ENCODE measurements around the gene PGA3.
"Not testable (repeated sequence)": the region's sequence is repeated elsewhere in the genome, so short reads cannot be mapped to it uniquely, and the experiment has no call there.

The PGA3 gene

DNA sequence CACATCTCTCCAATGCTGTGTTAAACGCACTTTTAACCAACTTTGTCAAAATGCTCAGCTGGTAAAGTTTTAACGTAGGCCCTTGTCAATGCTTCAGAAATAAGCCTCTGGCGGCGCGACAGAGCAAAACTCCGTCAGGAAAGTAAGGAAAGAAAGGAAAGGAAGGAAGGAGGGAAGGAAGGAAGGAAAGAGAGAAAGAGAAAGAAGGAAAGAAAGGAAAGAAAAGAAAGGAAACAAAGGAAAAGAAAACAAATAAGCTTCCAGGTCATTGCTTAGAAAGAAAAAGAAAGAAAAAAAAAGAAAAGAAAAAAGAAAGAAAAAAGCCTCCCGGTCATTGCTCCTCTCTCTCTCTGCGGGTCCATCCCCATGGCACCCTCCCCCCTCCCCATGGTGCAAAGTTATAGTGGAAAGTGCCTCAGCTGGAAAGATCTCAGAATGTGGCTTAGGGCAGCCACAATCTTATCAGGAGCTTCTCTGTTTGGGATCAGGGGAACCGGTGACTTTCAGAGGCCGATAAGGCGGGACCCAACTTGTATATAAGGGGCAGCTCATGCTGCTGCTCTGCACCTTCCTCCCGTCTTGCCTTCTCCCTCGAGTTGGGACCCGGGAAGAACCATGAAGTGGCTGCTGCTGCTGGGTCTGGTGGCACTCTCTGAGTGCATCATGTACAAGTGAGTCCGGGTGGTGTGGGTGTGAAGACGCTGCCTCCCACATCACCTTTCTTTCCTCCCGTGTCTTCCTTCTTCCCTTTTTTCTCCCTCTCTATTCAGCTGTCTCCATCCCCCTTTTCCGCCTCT lies at the start of gene PGA3:
PGA3 (plus strand) TSS at position 566 of the 797 bp plus-strand sequence; CDS start at position 616, 50 bp downstream.
- not testable (repeated sequence) for DNase-seq

DNA sequence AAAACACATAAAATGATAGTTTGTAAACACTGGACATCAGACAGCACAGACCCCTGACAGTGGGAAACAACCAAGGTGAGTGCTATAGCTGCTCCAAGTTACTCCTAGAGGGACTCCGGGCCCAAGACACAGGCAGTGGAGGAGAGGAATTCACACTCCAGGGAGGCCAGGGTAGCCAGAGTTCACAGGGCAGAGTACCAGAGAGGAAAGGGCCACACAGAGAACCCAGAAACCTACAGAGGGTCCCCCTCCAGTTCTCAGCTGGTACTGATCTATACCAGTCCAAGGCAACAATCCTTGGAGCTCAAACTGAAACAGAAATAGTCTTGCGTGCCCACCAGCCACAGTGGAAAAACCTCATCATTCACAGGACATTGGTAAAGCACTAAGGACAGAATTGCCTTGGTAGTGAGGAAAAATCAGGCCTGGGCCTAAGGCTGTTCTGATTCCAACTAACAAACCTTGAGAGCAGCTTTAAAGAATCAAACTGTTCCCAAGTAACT lies 49.7 kb upstream of the PGA3 start:
- no peak for DNase-seq

DNA sequence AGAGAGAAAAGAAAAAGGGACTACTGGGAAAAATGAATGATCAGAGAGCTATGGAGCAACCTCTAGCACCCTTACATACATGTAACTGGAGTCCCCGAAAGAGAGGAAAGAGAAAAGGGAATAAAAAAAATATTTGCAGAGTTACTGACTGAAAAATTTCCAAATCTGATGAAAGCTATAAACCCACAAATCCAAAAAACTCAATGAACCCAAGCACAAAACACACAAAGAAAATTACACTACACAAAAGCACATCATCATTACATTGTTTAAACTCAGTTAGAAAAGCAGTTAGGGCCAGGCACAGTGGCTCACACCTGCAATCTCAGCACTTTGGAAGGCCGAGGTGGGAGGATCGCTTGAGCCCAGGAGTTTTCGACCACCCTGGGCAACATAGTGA lies 48.8 kb upstream of the PGA3 start:
- DNase-seq: no peak

DNA sequence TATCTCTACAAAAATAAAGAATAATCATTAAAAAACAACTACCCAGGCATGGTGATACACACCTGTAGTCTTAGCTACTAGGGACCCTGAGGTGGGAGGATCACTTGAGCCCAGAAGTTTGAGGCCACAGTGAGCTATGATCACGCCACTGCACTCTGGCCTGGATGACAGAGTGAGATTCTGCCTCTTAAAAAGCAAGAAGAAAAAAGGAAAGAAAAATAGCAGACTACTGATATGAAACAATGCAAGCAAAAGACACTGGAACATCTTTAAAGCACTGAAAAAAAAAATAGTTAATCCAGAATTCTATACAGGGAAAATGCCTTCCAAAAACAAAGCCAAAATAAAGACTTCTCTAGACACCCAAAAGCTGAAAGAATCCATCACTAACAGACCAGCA lies 48.0 kb upstream of the PGA3 start:
- DNase-seq: no peak

DNA sequence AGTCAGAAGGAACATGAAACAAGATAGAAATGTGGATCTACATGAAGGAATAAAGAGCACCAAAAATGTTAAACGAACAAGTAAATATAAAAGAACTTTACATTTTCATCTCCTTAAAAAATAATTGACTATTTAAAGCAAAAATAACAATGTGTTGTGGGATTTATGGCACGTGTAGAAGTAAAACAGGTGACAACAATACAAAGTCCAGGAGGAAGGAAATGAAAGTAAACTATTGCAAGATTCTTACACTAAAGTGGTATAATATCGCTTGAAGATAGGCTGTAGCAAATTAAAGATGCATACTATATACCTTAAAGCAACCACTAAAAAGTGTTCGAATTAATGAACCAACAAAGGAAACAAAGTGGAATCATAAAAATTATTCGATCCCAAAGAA lies 47.6 kb upstream of the PGA3 start:
- no peak for DNase-seq

DNA sequence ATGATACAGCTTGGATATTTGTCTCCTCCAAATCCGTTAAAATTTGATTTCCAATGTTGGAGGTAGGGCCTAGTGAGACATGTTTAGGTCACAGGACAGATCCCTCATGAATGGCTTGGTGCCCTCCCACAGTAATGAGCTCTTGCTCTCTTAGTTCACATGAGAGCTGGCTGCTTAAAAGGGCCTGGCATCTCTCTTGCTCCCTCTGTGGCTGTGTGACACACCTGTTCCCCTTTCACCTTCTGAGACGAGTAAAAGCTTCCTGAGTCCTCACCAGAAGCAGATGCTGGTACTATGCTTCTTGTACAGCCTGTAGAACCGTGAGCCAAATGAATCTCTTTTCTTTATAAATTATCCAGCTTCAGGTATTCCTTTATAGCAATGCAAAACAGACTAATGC lies 45.6 kb upstream of the PGA3 start:
- DNase-seq: no peak

DNA sequence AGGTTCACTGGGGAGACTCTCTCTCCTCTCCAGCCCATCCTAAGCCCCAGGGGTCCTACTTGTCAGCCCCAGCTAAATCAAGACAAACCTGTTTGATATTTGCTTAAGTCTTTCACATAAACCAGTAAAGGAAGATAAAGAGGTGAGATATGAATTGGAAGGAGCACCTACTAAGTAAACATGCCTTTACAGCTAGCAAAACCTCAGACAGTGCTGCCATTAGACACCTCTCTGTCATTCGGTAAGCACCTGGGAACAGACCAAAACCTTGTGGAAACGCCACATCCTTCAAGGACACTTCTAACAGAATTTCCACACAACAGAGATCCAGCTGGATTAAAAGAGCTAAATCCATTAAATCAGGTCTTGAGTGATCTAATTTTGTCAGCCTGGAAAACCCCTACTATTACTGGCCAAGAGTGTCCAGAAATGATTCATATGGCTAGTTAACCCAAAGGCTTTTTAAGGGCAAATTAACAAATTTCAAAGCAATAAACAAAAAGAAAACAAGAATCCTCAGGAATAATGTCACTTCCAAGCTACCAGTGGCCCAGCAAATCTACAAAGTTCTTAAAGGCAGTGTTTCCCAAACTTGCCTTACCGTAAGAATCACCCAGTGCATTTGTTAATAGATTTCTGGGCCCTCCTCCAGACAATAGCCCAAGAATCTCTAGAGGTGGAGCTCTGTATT lies 44.5 kb upstream of the PGA3 start:
- no peak for DNase-seq

DNA sequence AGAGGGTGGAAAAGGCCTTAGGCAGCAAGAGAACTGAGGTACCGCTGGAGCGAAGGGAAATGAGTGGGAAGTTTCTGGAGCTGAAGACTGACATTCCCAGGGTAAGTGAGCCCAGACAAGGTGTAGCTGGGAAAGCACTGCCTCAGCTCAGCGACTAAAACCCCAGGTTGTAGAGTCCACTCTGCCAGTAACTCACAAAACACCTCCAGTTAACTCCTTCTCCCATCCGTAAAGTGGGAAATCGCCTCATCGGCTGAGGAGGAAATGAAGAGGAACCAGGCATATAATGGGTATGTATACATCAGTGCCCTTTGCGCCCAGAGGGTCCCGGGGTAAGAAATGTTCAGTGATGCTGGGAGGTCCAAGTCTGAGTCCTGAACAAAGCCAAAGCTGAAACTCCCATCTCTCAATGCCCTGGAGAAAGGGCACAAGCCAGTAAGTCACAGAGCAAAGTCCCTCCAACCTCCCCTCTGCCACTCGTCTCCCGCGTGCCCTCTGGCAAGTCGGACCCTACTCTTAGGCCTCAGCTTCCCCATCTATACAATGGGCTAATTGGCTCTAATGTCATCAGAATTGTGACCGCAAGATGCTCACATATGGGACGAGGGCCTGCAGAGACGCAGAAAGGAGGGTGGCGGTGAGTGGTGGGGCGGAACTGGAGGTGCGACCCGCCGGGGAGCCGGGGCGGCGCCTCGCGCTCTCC lies 42.7 kb upstream of the PGA3 start:
- no peak for DNase-seq

DNA sequence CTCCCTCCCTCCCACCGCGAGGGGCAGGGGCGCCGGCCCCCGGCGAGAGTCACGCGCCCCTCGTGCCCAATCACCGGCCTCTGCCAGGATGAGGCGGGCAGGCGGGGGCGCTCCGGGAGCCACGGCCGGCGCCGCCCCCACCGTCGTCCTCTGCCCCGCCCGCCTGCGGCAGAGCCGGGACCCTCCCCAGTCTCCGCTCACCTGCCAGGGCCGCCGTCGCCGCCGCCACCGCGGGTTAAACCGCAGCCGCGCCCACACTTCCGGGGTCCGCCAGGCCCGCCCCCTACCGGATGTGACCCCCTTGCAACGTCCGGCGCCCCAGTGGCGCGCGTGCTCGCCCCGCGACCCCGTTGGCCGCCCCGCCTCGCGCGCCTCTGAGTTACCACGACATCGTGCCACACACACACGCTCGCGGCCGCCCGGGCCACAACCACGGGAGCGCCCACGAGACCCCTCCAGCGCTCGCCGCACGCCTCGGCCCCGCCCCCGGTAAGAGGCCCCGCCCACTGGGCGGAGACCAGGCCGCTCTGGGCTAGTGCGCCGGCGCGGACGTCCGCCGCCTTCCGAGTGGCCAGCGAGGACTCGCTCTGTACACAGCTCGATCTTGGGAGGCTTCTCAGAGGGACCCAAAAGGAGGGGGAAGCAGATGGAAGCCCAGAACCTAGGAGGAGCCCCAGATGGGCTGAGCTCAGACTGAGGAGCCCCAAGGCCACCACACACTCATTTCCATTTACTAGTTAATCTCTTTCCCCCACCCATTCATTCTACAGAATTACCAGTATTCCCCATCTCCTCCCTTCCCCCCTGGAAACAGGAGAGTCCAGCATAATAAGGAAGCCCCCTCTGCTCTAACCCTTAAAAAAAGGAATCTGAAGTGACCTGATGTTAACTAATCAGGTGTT lies 41.9 kb upstream of the PGA3 start, which contains the start of gene VPS37C:
VPS37C (minus strand) TSS at position 237 of the 902 bp plus-strand sequence. CDS start 22,597 bp downstream, outside the sequence.
- peak; percentile 36 to 80 for DNase-seq

DNA sequence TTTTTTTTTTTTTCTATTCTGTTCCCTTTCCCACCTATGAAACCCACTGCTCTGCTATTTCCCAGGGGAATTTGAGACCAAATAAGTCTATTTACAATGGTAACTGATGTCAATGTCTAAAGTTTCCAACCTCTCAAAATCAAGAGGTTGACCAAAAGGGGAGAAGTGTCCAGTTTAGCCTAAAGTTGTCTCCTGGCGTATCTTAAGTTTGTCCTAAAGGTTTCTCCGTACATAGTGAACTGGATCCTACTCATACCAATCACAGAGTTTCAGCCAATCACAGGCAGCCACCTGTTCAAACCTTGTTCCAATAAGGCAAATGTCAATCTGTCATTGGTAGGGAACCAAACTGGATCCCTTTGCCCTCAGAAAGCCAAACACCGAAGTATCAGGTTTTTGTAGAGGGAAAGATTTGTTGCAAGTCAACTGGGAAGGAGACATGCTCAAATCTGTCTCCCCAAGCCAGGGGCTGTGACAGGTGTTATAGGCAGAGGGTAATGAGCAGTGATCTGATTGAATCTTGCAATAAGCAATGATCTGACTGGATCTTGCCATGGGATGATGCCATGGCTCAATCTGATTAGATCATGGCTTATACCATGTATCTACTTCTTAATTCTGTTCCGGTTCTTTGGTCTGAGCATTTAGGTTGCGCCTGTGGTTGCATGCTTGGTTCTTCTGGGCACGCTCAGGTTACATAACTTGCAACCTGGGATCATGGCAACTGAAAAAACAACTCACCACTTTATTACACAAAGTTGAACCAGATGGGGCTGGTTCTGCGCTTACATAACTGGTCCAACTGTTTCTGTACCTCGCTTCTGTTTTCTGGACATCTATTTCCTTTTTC lies 41.0 kb upstream of the PGA3 start:
- peak in 1 of 2 experiments; percentile 24 for DNase-seq

DNA sequence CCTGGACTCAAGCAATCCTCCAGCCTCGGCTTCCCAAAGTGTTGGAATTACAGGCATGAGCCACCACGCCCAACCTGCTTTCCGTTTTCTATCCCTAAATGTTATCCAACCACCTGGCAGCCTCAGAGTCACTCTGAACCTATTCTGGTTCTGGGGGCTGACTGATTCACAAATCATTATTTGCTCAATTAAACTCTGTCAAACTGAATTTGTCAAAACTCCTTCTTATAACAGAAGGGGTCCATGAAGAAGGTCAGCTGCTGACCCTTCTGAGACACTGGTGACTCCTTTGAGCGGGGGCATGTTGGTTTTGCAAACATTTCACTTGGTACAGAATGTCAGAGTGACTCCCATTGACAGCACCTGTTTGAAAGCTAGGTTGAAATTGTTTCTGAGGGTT lies 40.3 kb upstream of the PGA3 start:
- DNase-seq: no peak

DNA sequence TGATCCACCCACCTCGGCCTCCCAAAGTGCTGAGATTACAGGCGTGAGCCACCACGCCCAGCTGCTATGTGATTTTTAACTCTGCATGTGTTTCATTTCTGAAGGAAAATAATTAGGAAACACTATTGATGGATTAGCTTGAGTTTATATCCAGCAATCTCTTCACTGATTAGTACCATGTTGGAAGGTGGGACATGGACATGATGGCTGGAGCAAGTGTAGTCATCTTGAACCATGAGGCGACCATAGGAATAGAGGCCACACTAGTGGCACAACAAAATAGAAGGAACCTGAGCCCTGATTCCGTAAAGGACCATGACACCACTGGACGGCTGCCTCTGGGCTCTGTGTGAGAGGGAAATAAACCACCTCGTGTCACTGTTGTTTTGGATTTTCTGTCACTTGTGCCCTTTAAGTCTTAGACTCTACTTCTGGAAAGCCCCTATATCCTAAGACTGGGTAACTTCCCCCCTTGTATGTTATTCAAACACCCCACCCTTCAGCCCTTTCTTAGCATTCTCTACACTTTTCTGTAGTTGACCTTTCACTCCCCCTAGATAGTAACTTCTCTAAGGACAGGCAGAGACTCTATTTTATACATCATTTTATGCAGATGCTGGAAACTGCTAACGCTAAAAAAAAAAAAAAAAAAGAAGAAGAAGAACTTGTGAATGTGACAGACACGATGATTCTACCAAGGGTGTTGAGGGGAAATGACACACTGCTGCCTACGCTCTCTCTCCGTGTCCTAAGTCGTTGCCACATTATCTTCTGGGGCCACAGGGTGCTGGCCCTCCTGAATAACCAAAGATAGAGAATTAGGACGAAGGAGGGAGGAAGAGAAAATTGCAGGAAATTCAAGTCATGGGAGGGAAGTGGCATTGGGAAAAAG lies 39.4 kb upstream of the PGA3 start:
- no peak for DNase-seq

DNA sequence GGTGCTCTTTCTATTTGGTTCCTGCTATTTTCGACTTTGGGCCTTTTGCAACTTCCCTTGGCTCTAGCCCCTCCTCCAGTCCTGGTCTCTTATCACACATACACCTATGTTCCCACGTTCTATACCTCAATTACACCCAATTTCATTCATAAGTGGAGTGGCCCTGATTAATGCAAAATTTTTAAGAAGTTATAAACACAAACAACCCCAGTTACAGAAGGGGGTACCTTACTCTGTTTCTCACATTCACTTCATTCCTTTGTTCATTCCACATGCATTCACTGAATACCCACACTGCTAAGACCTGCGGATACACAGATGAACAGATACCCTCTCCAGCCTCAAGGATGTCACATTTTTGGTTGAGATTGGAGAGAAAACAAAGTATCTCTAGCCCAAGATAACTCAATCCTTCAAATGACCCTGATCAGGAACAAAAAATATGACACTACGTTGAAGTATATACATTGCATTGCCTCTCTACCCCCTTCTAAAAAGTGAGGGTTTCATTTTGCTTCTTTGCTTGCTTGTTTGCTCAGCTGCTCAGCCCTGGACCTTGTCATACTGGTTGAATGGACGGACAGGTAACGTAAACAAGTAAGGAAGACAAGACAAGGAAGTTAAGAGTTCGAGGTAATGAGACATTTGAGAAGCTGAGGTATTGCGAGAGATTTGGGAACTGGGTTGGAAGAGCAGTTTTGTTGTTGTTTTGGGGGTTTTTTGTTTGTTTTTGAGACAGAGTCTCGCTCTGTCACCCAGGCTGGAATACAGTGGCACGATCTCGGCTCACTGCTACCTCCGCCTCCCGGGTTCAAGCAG lies 38.5 kb upstream of the PGA3 start:
- DNase-seq: no peak

DNA sequence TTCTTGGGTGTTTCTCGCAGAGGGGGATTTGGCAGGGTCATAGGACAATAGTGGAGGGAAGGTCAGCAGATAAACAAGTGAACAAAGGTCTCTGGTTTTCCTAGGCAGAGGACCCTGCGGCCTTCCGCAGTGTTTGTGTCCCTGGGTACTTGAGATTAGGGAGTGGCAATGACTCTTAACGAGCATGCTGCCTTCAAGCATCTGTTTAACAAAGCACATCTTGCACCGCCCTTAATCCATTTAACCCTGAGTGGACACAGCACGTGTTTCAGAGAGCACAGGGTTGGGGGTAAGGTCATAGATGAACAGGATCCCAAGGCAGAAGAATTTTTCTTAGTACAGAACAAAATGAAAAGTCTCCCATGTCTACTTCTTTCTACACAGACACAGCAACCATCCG lies 37.5 kb upstream of the PGA3 start:
- not testable (repeated sequence) for DNase-seq

DNA sequence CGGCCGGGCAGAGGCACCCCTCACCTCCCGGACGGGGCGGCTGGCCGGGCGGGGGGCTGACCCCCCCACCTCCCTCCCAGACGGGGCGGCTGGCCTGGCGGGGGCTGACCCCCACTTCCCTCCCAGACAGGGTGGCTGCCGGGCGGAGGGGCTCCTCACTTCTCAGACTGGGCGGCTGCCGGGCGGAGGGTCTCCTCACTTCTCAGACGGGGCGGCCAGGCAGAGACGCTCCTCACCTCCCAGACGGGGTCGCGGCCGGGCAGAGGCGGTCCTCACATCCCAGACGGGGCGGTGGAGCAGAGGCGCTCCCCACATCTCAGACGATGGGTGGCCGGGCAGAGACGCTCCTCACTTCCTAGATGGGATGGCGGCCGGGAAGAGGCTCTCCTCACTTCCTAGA lies 37.0 kb upstream of the PGA3 start:
- DNase-seq: not testable (repeated sequence)

DNA sequence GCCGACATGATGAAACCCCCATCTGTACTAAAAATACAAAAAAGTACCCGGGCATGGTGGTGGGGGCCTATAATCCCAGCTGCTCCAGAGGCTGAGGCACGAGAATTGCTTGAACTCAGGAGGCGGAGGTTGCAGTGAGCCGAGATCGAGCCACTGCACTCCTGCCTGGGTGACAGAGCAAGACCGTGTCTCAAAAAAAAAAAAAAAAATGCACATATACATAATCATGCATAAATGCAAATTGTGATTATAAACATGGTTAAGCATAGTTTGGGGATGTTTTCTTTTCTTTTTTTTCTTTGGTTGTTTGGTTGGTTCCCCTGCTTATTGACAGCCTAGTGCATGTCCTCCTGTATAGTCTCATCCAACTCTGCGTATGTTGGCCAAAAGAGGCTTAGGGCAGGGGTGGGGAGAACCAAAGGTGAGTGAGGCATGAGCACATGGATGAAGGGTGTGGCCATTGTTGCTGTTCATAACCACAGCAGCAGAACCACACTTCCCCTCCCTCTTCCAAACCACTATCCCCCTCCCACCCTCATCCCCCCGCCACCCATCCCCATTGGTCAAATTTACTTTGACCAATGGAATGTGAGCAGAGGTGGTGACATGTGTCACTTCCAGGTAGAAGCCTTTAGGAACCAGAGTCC lies 35.1 kb upstream of the PGA3 start:
- no peak for DNase-seq

DNA sequence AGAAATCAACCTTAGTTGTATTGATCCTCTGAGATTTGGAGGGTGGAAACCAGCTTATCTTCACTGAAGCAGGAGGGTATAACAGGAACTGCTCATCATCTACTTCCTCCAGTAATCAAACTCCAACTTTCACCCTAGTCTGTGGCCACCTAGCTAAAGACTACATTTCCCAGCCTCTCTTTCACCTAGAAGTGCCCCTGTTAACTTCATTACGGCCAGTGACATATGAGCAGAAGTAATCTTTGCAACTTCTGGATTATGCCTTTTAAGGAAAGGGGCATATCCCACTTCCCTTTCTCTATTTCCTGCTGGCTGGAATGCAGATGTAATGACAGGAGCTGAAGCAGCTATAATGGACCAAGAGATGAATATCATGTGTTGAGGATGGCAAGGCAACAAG lies 34.5 kb upstream of the PGA3 start:
- DNase-seq: no peak

DNA sequence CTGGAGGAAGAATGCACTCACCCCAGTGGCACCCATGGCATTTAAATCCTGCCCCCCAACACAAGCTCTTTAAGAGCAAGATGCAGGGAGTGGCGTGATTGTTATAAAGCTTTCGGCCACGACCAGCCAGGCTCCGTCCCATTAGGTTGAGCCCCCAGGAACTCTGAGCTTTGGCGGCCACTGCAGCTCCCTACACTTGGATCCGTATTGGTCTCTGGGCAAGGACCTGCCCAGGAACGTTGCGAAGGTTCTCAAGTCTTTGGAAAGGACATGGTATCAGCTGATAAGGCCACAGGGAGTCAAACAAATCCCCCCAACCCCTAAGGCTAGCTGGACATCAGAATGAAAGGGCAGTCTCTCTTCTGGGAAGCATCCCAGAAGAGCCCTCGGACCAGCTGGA lies 32.7 kb upstream of the PGA3 start:
- DNase-seq: no peak

DNA sequence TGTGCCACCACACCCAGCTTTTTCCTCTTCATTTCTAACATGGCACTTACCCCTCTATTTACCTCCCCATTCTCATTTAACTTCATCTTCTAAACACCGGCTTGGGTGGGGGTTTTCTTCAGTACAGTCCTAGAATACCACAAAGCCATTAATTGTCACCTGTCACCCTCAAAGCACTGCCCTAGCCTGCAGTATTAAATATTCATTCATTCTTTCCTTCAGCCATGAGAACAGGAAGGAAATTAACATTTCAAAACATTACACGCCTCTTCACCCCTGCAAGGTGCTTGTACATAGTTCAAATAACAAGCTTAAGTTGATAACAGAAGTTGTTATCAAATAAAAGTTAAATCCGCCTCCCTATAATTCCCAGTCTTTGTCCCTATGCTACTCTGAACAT lies 31.4 kb upstream of the PGA3 start:
- DNase-seq: no peak

All from cerebellar nuclear complex (tissue), 1 donor.